ACHN (cell line): Measurements from ENCODE around the gene NFATC3.
"Not testable (repeated sequence)": the region's sequence is repeated elsewhere in the genome, so short reads cannot be mapped to it uniquely, and the experiment has no call there.

Experiments used
- DNase-seq: peaks from one replicate; pipeline ENCODE4 v3.0.0-alpha.2; 2015
- in situ Hi-C: cut with HindIII; loops from 2 replicates; pipeline ENCODE4 v1.10.0; 2017; ENCODE audit warnings: low sequenced_read_pairs, low pct_ligation_motif_present, low pct_unique_long_range_greater_than_20kb

Gene NFATC3

DNA sequence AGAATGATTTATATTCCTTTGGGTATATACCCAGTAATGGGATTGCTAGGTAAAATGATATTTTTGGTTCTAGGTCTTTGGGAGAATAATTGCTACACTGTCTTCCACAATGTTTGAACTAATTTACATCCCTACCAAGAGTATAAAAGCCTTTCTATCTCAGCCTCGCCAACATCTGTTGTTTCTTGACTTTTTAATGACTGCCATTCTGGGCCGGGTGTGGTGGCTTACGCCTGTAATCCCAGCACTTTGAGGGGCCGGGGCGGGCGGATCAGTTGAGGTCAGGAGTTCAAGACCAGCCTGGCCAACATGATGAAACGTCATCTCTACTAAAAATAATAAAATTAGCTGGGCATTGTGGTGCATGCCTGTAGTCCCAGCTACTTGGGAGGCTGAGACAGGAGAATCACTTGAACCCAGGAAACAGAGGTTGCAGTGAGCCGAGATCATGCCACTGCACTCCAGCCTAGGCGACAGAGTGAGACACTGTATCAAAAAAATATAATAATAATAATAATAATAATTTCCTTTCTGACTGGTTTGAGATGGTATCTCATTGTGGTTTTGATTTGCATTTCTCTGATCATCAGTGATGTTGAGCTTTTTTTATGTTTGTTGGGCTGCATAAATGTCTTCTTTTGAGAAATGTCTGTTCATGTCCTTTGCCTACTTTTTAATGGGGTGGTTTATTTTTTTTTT is 22.2 kb downstream of the NFATC3 start:
- in situ Hi-C loops, DNase-seq: not testable (repeated sequence)

DNA sequence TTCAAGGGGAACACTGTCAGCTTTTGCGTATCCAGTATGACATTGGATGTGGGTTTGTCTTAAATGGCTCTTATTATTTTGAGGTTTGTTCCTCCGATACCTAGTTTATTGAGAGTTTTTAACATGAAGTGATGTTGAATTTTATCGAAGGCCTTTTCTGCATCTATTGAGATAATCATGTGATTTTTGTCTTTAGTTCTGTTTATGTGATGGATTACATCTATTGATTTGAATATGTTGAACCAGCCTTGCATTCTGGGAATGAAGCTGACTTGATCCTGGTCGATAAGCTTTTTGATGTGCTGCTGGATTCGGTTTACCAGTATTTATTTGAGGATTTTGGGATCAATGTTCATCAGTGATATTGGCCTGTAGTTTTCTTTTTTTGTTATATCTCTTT is 24.0 kb downstream of the NFATC3 start:
- DNase-seq, in situ Hi-C loops: not testable (repeated sequence)

DNA sequence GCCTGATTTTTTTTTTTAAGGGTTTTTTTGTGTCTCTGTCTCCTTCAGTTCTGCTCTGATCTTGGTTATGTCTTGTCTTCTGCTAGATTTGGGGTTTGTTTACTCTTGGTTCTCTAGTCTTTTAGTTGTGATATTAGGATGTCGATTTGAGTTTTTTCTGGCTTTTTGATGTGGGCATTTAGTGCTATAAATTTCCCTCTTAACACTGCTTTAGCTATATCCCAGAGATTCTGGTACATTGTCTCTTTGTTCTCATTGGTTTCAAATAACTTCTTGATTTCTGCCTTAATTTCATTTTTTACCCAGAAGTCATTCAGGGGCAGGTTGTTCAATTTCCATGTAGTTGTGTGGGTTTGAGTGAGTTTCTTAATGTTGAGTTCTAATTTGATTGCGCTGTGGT is 25.4 kb downstream of the NFATC3 start:
- in situ Hi-C loops, DNase-seq: not testable (repeated sequence)

DNA sequence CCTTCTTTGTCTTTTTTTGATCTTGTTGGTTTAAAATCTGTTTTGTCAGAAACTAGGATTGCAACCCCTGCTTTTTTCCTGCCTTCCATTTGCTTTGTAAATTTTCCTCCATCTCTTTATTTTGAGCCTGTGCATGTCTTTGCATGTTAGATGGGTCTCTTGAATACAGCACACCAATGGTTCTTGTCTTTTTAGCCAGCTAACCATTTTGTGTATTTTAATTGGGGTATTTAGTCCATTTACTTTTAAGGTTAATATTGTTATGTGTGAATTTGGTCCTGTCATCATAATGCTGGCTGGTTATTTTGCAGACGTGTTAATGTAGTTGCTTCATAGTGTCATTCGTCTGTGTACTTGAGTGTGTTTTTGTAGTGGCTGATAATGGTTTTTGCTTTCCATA is 26.2 kb downstream of the NFATC3 start:
- DNase-seq: no peak
- in situ Hi-C loops: no loop called here

DNA sequence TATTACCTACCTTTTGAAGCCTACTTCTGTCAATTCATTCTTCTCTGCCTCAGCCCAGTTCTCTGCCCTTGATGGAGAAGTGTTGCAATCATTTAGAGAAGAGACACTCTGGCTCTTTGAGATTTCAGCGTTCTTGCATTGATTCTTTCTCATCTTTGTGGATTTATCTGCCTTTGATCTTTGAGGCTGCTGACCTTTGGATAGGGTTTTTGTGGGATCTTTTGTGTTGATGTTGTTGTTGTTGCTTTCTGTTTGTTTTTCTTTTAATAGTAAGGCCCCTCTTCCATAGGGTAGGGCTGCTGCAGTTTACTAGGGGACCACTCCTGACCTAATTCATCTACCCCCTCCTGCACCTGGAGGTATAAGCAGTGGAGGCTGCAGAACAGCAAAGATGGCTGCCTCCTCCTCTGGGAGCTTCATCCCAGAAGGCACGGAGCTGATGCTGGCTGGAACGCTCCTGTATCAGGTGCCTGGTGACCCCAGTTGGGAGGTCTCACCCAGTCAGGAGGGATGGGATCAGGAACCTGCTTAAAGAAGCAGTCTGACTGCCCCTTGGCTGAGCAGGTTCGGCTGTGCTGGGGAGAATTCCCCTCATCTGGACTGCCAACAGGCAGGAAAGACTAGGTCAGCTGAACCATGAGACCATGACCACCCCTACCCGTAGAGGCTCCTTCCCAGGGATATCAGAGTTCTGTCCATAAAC is 28.0 kb downstream of the NFATC3 start:
- in situ Hi-C loops: no loop called here
- DNase-seq: no peak

DNA sequence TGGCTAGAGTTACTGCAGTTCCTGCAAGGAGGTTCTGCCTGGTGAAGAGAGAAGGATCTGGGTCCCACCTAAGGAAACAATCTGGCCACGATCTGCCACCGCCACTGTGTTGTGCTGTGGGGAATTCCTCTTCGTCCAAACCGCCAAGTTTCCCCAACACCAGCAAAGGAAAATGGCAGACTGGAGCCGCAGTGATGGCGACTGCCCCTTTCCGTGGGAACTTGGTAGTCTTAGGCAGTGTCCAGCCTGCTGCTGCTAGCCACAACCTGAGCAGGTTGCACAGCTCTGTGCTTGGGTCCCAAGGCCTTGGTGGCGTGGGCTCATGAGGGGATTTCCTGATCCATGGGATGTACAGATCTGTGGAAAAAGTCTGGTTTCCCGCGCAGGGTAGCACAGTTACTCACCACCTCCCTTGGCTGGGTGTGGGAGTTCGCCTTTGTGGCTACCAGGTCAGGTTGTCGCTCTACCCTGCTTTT is 28.6 kb downstream of the NFATC3 start:
- no peak for DNase-seq

DNA sequence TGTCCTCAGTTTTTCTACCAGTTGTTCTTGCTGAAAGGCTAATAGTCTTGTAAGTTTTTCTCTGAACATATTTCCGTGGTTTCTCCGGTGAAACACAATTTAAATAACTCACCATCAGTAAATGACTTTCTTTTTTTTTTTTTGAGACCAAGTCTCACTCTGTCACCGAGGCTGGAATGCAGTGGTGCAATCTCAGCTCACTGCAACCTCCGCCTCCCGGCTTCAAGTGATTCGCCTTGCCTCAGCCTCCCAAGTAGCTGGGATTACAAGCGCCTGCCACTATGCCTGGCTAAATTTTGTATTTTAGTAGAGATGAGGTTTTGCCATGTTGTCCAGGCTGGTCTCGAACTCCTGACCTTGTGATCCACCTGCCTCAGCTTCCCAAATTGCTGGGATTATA is 29.8 kb downstream of the NFATC3 start:
- in situ Hi-C loops, DNase-seq: not testable (repeated sequence)

More for the DNA sequence above, 28.6 kb downstream of the NFATC3 start:
- in situ Hi-C loops: no loop called here

DNA sequence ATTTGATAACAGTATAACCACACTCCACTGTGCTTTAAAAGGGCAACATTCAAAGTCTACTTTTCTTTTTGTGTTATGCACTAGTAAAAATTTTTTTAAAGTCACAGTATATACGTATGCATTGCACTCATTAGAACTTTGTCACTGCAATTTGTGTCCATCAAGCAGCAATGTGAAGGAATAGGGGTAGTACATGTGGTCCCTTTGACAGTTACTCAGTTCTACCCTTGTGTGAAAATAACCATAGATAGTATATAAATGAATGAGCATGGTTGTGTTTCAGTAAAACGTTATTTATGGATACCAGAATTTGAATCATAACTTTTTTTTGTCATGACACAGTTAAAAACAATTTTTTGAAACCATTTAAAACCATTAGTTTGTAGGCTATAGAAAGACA is 30.7 kb downstream of the NFATC3 start:
- no peak for DNase-seq
- in situ Hi-C loops: no loop called here

DNA sequence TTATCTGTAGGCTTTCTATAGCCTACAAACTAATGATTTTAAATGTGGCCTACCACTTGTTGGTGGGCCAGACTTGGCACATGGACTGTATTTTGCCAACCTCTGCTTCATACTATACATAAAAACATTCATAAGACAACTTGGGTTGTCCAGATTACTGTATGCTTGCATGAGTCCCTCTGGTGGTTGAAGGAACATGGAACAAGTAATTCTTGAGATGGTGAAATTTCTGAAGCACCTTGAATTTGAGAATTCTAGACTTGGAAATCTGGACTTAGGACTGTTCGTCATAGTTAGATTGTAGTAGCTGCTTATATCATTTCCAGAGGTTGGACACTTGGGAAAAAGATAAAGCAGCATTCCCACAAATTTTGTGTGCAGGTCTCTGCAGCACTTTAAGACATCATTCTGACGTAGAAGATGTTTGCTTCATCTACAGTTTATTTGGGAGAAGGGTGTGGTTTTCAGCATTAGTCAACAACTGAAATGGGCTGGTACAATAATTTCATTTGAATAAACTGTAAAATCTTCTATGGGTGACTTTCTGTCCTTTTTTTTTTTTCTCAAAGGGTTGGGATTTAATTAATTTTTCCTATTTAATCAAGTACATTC is 31.2 kb downstream of the NFATC3 start:
- peak; percentile 31 for DNase-seq
- in situ Hi-C loops: no loop called here

DNA sequence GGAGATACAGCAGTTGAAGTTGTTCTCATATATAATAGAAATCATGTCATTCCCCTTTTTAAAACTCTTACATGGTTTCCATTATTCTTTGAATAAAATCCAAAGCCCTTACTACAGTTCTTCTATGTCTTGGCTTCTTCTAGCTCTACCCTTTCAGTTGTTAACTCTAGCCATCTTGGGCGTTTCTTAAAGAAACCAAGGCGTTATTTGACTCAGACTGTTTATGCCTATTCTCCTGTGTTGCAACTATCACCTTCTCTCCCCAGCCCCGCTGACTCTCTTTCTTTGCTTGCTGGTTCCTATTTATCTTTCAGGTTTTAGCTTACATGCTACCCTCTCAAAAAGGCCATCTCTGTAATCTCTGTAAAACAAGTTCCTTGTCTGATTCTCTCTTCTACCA is 32.7 kb downstream of the NFATC3 start:
- in situ Hi-C loops: no loop called here
- no peak for DNase-seq

DNA sequence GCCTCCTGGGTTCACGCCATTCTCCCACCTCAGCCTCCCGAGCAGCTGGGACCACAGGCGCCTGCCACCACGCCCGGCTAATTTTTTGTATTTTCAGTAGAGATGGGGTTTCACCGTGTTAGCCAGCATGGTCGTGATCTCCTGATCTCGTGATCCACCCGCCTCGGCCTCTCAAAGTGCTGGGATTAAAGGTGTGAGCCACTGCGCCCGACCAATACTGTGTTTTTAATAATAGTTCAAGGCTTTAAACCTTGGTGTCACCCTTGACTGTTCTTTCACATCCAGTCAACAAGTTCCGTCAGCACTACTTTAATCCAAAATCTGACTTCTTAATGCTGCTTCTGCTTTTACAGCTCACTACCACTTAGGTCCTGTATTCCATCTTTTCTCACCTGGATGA is 33.8 kb downstream of the NFATC3 start:
- in situ Hi-C loops, DNase-seq: not testable (repeated sequence)

DNA sequence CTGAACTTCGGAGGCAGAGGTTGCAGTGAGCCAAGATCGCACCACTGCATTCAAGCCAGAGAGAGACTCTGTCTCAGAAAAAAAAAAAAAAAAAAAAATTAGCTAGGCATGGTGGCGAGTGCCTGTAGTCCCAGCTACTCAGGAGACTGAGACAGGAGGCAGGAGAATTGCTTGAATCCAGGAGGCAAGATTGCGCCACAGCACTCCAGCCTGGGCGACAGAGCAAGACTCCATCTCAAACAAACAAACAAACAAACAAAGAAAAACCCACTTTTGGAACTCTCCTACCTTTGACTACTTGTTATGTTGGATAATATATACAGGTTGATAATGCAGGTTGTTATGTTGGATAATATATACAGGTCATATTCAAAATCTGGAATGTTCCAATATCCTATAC is 35.3 kb downstream of the NFATC3 start:
- DNase-seq, in situ Hi-C loops: not testable (repeated sequence)

DNA sequence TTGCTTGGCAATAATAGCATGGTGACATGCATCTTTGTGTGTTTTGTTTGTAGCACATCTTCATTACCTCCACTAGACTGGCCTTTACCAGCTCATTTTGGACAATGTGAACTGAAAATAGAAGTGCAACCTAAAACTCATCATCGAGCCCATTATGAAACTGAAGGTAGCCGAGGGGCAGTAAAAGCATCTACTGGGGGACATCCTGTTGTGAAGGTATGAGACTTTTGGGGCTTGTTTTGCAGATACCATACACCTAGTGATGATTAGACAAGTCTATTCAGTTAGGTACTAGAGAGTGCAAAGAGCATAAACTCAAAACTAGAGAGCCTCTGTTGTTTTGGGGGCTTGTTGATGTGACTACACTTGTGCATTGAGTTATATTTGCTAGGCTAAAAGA is 41.2 kb downstream of the NFATC3 start:
- in situ Hi-C loops: no loop called here
- DNase-seq: no peak

DNA sequence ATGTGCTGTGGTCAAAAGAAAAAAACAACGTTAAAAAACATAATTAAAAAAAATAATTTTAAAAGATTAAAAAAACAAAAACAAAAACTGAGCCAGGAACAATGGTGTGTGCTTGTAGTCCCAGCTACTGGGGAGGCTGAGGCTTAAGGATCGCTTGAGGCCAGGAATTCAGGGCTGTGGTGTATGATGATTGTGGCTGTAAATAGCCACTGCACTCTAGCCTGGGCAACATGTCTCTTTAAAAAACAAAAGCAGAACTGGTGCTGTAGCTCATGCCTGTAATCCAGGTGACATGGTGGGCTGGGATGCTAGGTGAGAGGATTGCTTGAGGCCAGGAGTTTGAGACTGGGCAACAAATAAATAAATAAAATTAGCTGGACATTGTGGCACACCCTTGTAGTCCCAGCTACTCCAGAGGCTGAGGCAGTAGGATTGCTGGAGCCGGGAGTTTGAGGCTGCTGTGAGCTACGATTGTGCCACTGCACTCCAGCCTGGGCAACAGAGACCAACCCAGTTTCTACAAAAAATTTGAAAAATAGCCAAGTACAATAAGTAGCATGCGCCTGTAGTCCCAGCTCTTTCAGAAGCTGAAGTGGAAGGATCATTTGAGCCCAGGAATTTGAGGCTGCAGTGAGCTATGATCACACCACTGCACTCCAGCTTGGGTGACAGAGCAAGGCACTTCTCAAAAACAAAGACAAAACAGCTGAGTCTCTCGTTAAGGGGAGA is 43.6 kb downstream of the NFATC3 start:
- peak; percentile 84 for DNase-seq
- in situ Hi-C loops: no loop called here

DNA sequence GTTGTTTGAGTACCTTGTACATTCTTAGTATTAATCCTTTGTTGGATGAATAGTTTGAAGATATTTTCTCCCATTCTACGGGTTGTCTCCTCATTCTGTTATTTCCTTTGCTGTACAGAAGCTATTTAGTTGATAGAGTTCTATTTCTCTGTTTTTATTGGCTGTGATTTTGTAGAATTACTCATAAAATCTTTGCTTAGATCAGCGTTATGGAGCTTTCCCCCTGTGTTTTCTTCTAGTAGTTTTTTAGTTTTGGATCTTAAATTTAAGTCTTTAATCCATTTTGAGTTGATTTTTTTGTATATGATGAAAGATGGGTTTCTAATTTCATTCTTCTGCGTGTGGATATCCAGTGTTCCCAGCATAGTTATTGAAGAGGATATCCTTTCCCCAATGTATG is 45.4 kb downstream of the NFATC3 start:
- in situ Hi-C loops: no loop called here
- no peak for DNase-seq

DNA sequence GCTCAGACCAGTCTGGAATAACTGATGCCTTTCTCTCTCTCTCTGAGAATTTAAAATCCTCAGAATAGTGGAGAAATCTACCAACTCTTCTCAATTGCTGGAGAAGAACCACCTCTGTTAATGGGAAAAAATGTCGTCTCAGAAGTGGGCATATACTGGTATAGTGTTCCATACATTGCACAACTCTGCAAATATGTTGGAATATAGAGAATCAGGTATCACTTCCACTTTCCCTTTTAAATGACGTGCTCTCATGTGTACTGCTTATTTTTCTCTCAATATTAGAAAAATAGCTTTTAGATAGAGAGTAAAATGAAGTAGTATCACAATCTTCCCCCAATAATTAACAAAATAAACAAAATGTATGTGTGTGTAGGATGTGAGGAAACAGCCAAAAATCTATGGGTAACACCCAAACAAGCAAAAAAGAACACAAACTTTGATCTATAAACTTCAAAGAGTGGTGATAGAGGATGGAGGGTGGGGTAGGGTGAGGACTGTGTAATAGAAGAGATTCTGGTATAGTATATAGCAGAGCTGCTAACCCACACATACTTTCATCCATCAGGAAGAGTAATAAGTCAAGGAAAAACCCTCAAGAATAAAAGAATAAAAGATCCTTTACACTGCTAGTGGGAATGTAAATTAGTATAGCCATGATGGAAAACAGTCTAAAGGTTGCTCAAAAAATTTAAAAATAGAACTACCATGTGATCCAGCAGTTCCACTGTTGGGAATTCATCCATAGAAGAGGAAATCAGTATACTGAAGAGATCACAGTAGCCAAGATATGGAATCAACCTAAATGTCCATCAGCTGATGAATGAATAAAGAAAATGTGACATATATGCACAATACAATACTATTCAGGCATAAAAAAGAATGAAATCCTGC is 46.9 kb downstream of the NFATC3 start:
- in situ Hi-C loops: no loop called here
- no peak for DNase-seq

DNA sequence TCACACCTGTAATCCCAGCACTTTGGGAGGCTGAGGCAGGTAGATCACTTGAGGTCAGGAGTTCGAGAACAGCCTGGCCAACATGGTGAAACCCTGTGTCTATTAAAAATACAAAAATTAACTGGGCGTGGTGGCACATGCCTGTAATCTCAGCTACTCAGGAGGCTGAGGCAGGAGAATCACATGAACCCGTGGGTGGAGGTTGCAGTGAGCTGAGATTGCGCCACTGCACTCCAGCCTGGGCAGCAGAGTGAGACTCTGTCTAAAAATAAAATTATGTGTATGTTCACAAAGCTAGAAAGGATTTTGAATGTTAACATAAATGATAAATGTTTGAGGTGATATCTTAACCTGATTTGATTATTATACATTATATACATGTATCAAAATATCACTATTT is 47.8 kb downstream of the NFATC3 start:
- DNase-seq, in situ Hi-C loops: not testable (repeated sequence)

DNA sequence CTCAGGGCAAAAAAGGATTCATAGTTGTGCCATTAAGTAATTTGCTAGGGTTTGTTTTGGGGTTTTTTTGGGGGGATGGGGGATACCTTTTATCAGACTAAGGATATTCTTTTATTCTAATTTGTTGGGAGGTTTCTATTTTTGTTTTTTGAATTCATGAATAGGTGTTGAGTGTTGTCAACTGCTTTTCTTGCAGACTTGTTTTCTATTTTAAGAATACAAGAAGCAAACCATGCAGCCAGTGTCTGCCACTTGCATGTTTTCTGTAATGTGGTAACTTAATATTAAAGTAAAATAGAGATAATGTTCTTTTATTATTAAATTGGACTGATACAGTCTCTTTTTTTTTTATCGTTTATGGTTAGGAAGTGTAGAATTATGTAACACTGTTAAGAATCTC is 49.5 kb downstream of the NFATC3 start:
- in situ Hi-C loops: no loop called here
- no peak for DNase-seq
